NCI-H226 (cell line): ENCODE results near the gene DGKH.
"Not testable (repeated sequence)": the region's sequence is repeated elsewhere in the genome, so short reads cannot be mapped to it uniquely, and the experiment has no call there.

Experiments used
- DNase-seq: peaks from one replicate; pipeline ENCODE4 v3.0.0-alpha.2; 2015

DGKH gene

DNA sequence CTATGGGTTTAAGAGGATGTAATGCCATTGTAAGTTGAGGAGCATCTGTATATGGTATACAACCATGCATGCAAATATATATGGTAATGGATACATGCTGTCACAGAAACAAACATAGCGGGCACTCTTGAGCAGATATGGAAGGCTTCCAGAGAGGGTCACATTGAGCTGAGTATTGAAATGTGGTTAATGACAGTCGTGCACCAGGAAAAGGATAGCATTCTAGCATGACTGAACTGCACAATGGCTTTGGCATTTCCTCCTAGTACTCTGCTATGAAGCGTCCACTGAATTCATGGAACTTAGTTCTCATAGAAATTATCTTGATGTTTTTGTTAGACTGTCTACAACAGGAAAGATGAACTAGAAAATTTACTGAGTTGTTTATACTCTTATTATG, 25.2 kb downstream of the DGKH start:
- DNase-seq, result no peak

DNA sequence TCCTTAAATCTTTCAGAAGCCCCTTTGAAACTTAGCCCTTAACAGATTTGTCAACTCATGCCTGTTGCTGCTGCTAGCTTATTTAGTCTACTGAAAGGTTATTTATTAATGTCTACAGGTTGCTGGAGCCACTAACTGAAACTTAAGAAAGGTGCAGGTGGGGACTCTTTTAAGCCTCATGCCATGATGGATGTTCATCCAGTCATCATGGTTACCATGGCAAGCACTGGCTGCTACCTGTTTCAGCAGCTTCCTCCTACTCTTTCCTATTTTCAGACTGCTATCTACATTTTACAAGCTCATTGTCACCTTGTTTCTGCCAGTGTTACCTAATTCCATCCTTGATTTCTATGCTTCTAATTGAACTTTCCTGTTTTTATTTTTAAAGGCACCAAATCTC, 27.1 kb downstream of the DGKH start:
- DNase-seq, result no peak

DNA sequence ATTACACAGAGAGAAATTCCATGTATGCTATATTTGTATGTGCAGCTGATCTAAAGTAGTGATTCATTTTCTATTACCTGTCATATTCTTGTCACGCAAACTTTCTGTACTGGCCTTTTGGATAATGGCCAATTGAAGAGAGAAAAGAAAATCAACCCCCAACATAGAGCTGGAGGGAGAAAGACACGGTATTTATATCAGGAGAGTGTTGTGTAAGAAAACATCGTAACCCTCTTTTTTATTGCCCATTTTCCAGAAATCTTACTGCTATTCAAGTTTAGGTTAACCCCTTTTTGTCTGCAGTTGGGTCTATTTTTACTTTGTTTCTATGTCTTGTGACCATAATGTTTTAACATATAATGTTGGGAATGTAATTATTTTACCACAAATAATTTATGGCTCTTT, 27.9 kb downstream of the DGKH start:
- no peak for DNase-seq

DNA sequence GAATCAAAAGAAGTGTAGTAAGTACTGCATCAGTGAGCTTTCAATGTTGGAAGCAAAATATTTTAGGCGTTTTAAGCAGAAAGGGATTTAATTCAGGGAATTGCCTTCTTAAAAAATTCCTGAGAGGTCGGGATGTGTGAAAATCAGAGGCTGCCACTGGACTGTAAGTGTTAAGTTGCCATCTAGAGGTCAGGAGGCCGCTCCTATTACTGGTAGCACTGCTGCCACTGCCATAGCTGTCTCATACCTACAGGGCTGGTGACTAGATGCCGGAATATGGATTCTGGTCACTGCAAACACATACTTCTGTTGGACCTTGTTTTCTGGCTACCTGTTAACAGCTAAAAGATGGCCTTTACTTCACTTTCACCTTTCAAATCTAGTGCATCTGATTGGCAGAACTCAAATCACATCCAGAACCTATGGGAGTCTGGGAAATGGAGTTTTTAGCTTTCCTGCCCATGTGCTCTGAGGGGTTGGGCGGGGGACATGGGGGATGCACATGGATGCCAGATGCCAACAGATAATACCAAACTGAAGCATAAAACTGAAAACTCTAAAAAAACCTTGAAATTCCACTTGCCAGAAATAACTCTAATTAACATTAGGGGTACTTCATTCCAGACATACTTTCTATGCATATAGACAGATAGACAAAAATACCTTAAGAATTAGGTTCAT, 29.8 kb downstream of the DGKH start:
- no peak for DNase-seq

DNA sequence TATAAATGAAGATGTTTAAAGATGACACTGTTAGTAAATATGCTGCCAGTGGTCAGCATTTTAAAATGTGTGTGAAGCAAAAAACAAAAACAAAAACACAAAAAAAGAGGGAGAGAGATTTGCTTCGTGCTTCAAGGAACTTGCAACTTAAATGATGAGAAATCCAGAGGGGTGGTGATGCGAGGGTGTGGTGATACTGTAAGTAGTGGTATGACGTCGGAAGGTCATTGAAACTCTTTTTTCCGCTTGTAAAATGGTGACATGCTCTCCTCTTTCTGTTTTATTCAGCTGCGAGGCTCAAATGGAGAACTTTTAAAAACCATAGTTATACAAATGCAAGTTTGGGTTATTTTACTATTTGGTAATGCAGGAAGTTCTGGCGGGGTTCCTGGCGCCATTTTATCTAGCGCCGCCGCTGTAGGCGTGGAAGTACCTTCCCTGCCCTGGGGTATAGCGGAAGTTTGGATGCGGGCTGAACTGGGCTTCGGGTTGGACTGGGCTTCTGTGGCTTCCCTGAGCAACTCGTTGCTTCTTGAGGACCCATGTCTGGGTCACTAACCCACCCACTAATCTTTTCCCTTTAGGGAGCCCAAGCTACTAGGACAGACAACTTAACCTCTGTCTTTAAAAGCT, 34.8 kb downstream of the DGKH start:
- DNase-seq, result no peak

DNA sequence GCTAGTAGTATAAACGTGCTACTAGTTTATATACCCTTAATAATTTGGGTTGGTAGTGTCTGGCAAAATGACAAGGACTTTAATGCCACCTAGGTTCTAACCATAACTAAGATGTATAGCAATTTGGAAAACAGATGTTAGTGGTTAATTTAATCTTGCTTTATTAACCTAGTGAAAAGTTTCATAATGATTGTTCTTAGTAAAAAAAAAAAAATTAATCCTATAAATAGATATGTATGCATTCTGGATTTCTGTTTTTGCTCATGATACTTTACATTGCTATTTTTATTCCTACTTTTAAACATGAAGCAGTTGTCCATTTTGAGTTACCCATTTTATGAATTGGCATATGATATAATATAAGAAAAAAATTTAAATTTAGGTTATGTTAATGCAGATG, 36.3 kb downstream of the DGKH start:
- DNase-seq, result no peak

DNA sequence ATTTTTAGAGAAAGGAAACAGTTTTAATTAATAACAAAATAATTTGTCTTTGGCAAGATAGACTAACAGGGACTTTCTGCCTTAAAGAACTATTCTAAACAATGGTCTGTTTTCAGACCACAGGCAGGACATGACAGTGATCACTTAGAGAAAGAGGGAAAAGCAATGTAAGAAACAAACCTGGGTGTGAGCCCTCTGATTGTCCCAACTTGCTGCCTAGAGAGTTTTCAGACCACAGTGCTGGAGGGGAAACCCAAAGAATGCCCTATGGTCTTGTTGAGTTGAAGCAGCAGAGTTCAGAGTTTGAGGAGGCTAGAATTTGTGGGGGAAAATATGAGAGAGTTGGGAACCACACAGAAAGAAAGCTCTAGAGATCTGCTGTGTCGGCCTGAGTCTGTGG, 38.1 kb downstream of the DGKH start:
- DNase-seq, result no peak

DNA sequence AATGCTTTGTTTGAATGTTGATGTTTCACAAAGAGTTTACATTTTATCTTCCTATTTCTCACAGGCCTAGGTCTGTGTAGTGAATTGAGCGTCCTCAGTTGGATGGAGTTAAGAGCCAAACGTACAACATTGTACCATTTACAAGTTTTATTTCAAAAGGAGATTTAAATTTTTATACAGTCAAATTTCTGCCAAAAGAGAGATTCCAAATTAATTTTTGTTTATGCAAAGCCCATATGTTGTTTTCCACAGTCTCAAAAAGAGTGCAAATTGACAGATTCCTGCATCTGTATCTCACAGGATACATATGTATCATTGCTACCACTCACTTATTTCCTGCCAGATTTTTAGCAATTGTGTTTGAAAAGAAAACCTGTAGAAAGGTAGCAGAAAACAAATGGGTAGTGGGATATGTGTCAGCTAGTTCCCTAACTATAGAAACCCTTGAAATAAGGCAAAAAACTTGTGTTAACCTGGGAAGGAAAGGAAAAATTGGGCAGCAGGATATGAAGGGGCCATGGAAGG, 46.1 kb downstream of the DGKH start:
- DNase-seq, result no peak

DNA sequence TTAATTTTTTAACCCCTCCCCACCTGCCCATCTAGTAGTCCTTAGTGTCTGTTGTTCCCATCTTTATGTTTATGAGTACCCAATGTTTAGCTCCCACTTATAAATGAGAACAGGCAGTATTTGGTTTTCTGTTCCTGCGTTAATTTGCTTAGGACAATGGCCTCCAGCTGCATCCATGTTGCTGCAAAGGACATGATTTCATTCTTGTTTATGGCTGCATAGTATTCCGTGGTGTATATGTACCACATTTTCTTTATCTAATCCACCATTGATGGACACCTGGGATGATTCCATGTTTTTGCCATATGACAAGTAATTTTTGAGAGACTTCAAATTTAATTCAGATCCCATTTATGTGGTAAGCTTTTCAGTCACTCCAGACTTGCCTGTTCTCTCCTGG, 47.8 kb downstream of the DGKH start:
- DNase-seq, result not testable (repeated sequence)

DNA sequence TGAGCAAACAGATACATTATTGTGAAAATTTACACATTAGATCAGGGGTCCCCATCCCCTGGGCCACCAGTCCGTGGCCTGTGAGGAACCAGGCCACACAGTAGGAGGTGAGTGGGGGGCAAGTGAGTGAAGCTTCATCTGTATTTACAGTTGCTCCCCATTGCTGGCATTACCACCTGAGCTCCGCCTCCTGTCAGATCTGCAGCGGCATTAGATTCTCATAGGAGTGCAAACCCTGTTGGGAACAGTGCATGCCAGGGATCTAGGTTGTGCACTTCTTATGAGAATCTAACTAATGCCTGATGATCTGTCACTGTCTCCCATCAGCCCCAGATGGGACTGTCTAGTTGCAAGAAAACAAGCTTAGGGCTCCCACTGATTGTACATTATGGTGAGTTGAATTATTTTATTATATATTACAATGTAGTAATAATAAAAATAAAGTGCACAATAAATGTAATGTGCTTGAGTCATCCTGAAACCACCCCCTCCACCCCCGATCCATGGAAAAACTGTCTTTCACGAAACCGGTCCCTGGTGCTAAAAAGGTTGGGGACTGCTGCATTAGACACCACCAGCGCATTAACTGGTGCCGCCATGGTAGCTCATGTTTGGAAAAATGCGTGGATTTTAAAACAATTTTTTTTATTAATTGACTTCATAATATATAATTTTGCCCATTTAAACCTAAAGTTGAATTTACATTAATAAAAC, 51.7 kb downstream of the DGKH start:
- DNase-seq, result no peak

DNA sequence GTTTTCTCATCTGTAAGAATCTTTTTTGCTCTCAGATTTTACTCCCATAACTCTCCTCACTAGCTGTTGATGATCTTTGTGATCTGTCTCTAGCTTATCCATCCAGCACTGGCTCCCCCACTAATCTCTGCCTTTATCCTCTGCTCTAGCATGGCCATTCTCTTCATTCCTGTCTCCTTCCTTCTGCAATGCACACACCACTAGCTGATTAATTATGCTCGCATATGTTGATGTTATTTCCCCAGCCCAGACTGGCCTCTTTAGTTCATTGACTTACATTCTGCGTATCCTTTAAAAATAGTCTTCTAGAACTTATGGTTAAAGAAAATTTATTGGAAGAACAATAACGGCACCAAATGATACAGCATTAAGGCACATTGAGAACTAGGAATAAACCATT, 52.5 kb downstream of the DGKH start:
- DNase-seq, result no peak

DNA sequence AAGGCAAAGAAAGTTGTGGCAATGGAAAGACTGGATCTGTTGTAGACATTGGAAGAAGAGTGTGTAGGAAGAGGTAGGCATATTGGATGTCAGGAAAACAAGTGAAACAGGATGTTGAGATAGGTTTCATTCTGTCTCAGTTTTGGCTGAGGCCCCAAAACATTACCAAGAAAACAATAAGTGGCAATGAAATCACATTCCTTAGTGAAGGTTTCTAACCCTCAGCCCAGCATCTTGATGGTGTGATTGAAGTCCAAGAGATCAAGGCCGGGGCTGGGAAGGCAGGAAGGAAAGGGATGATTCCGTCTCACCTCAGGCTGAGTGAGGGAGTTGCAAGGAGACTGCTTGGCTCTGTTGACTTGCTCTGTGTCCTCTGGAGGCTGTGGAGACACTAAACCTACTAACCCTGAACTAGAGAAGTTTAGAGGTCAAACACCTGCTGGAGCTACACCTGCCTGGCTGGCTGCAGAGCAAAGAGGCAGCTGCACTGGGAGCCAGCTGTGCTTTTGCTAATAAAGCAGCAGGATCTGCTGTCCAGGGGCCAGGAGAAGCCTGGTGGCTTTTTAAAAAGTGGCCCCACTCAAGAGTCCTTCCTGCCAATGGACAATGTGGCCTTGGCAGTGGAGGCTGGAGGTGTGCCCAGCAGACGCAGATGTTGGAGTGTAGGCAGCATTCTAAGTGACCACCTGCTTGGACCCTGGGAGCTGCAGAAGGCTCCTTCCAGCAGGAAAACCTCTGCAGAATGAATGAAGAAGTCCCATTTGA, 53.6 kb downstream of the DGKH start:
- peak; percentile 48 for DNase-seq

DNA sequence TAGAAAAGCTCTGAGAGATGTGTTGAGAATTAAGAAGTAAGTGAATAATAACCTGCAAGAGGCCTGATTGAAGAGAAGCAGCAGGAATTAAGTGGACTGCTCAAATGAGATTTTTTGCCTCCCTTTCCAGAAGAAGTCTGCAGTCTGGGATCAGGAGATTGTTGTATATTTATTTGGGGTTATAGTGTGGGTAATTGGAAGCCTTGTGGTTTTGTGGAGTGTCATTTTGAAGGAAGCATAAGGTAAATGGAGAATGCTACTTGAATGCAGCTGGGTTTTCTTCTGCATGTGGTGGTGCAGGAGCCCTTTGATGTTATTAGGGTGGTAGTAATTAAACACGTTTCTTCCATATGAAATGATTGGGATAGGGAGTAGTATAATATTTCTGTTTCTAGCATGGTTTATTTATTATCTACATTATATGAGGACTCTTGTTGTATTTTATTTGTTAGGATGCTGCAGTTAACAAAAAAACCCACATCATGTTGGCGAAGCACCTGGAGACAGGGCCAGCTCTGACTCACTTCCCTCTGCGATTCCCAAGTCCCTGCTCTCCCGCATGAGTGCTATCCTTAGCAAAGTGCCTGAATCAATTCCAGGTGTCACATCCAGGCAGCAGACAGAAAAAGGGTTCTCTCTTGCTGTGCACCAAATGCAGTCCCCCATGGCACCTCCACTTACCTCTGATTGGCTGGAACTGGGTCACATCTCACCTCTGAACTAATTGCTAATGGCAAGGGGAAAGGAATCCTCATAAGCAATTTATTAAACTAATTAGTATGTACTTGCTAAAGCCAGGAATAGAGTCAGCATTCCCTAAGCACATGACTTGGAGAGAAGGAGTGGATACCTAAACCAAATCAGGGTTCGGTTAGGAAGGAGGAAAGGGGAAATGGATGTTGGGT, 54.8 kb downstream of the DGKH start:
- DNase-seq, result peak; percentile 11

DNA sequence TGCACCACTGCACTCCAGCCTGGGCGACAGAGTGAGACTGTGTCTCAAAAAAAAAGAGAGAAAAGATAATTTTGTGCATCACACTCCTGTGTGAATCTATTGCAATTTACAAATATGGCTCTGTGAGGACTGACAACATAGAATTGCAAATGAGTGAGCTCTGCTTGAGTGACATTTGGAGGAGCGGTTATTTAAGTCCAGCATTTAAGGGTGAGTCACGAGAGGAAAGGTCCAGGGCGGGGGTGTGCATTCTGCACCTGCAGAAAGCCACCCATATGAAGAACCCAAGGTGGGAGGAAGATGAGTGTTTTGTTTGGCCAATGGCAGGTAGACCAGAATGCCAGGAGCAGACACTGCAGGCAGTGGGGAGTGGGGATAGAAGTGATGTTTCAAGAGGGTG, 58.5 kb downstream of the DGKH start:
- no peak for DNase-seq

DNA sequence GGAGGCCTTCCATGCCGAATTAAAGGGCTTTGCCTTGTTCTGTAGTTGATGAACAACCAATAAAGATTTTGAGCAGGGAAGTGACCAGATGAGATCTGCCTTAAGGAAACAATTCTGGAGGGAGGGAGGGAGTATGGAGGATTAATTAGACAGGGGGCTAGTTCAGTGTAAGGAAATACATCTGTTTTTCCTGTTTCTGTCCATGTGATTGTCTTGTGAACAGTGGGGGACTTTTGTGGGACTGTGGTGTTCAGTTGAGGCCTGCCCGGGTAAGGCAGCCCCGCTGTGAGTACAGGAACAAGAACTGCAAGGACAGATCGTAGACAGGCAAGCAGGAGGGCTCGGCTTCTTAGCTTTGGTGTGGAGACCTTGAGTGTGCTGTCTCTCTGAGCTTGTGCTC, 59.0 kb downstream of the DGKH start:
- DNase-seq, result no peak

DNA sequence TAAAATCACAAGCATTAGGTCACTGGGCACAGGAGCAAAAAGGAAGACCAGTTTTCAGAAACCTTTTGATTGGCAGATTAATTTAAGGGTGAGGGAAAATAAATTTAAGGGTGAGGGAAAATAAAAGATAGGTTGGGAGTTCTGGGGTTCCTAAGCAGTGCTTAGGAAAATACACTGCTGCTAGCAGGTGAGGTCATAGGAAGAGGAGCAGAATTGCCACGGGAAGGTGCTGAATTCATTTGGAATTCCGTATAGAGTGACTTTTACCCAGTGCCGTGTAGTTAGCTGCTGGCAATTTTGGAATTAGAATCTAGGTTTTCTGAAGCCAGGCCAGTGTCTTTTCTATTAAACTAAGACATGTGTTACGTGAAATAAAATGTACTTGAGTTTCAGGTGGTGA, 59.8 kb downstream of the DGKH start:
- no peak for DNase-seq

DNA sequence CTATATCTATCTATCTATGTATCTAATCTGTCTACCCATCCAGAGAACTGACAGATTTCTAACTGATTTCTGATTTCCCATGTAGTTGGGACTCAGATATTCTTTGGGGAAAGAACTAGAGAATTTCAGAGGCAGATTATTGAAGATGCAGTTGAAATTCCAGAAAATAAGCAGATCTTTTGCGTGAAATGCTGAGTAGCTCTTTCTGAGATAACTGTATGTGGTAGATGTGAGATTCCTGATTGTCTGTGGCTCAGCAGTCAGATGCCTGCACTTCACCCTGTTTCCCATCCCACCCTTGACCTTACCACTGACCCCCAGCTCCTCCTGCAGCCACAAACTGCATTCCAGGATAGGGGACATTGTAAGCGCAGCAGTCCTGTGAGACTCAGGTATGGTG, 61.5 kb downstream of the DGKH start:
- no peak for DNase-seq

DNA sequence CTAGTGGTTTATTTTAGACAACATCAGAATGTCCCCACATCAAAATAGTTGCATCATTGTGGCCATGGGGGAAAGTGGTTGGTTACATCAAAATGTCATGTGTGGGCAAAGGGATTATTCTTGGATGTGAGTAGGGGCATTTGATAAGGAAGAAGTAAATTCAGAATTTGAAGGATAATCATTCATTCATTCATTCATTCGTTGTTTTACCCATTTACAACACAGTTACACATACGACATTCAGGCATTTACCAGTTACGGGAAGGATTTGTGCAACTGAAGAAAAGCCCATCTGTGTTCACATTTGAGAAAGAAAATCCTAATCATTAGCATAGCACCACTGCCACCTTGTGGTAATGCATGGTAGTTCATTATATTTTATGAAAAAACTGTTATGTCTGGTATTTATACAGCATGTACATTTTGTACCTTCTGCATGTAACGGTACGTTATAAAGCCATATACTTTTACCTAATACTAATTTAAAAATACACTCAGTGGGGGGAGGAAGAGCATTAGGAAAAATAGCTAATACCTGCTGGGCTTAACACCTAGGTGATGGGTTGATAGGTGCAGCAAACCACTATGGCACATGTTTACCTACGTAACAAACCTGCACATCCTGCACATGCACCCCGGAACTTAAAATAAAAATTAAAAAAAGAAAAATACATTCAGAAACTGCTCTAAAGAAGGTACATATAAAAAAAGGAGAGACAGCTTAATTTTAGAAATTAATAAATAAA, 62.1 kb downstream of the DGKH start:
- peak; percentile 48 for DNase-seq

DNA sequence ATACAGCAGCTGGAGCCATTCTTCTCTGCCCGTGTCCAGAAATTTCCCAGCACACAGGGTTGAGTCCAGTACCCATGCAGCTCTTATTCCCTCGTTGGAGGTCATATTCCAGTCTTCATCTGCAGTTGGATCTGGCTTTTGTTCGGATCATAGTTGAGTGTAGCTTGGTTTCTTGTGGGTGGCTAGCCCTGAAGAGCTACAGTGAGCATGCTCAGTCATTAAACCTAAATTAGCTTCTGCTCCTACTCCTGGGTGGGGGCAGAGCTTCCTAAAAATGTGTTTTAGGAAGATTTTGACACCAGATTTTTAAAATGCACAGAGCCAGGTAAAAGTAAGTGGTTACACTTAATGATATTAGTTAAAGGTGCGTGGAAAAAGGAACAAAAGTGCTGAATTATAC, 64.4 kb downstream of the DGKH start:
- DNase-seq, result no peak

DNA sequence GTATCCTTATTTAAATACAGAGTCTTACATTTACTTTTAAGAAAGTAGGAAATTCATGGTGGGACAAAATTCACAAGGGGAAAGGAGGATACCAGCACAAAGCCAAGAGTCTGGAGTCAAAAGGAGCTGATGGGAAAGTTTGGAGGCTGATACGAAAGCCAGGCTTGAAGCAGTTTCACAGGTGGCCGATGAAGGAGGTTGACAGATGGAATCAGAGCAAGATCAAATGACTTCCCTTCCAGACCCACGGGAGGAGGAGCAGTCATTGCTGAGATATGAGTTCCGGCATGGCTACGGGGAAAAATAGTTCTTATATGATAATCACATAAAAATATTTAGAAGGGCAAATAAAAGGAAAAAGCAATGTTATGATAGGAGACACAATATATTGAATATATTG, 65.0 kb downstream of the DGKH start:
- DNase-seq, result no peak

DNA sequence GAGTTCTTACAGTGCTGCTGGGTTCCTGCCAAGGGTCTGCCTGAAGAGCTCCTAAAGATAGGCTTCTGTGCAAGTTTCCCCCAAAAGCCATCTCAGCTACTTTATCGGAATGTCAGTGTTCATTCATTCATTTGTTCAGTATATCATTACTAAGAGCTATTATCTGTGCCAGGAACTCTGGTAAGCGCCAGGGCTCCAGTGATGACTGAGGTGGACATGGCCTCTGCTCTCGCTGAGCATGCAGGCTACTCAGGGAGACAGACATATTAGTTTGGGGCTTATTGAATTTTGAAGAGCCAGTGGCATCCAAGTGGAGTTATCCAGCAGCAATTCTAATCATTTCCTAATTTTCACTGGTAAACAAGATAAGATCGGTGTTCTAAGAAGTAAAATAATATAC, 65.8 kb downstream of the DGKH start:
- no peak for DNase-seq

DNA sequence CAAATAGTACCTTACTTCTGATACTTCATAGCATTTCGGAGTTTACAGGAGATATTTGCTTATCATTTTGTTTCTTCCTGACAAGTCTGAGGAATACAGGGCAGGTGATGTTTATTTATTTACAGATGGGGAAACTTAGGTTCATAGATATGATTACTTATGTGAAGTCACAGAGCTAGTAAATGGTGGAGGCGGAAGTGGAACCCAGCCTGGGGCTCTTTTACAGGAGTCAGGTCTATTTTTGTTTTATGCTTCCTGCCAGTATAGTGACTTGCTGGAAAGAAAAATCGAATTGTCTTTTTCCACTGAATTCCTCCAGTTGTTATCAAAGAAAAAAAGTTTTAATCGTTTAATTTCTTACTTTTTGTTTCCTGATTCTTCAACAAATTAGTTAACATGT, 66.5 kb downstream of the DGKH start:
- DNase-seq, result no peak
